HG03469 (cell line): Measurements from ENCODE around the gene CBX4.

ENCODE experiments used
- ATAC-seq: cut with Tn5 transposase; IDR thresholded peaks from one replicate; pipeline ENCODE4 v1.9.1; 2021; ENCODE audit warnings: mild to moderate bottlenecking, moderate library complexity, moderate number of reproducible peaks; ENCODE audit not compliant: unreplicated experiment

CBX4 gene

GRCh38 chr17:79831265-79832217 is 7.7 kb downstream of the CBX4 start:
- ATAC-seq, result no peak

- no peak for ATAC-seq
Observed at GRCh38 chr17:79830763-79831264, 8.4 kb downstream of the CBX4 start.

GRCh38 chr17:79830303-79830702 is 8.9 kb downstream of the CBX4 start:
- ATAC-seq, result no peak

GRCh38 chr17:79829457-79829856 is 9.8 kb downstream of the CBX4 start:
- ATAC-seq, result no peak

- ATAC-seq, result no peak
Observed at GRCh38 chr17:79829004-79829403, 10.2 kb downstream of the CBX4 start.

GRCh38 chr17:79826841-79827578 is 12.2 kb downstream of the CBX4 start:
- no peak for ATAC-seq

GRCh38 chr17:79826204-79826680 is 13.0 kb downstream of the CBX4 start:
- no peak for ATAC-seq

- no peak for ATAC-seq
Observed at GRCh38 chr17:79825580-79825921, 13.7 kb downstream of the CBX4 start.

- ATAC-seq, result no peak
Observed at GRCh38 chr17:79824893-79825579, 14.2 kb downstream of the CBX4 start.

GRCh38 chr17:79824234-79824633 is 15.0 kb downstream of the CBX4 start:
- no peak for ATAC-seq

- no peak for ATAC-seq
Observed at GRCh38 chr17:79822583-79823124, 16.6 kb downstream of the CBX4 start.

GRCh38 chr17:79821331-79822095 is 17.7 kb downstream of the CBX4 start:
- no peak for ATAC-seq

- ATAC-seq, result no peak
Observed at GRCh38 chr17:79820959-79821330, 18.3 kb downstream of the CBX4 start.

- no peak for ATAC-seq
Observed at GRCh38 chr17:79819534-79820276, 19.5 kb downstream of the CBX4 start.

- ATAC-seq, result no peak
Observed at GRCh38 chr17:79819085-79819484, 20.2 kb downstream of the CBX4 start.

- no peak for ATAC-seq
Observed at GRCh38 chr17:79818026-79818758, 21.0 kb downstream of the CBX4 start.

- ATAC-seq, result no peak
Observed at GRCh38 chr17:79815836-79816461, 23.3 kb downstream of the CBX4 start.
